ENCODE data around the gene PRKCZ.

DNA sequence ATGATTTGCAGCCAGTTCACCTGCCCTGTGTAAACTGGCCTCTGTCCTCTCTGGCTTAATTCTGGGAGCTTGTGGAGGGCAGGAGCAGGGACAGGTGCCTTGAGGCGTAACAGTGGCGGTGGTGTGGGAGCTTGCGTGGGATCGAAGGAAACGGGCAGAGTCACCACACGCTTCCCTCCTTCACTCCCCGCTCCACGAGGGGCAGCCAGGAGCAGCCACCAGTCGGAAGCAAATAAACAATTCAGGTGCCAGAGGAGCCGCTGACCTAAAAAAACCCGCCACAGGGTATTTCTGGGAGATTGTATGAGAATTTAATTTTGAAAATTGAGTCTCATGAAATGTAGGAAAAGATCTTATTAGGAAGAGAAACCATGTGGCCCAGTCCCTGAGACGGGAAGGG, 118.3 kb downstream of the PRKCZ start:
- TF ChIP-seq, protein P1, sequence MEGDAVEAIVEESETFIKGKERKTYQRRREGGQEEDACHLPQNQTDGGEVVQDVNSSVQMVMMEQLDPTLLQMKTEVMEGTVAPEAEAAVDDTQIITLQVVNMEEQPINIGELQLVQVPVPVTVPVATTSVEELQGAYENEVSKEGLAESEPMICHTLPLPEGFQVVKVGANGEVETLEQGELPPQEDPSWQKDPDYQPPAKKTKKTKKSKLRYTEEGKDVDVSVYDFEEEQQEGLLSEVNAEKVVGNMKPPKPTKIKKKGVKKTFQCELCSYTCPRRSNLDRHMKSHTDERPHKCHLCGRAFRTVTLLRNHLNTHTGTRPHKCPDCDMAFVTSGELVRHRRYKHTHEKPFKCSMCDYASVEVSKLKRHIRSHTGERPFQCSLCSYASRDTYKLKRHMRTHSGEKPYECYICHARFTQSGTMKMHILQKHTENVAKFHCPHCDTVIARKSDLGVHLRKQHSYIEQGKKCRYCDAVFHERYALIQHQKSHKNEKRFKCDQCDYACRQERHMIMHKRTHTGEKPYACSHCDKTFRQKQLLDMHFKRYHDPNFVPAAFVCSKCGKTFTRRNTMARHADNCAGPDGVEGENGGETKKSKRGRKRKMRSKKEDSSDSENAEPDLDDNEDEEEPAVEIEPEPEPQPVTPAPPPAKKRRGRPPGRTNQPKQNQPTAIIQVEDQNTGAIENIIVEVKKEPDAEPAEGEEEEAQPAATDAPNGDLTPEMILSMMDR (IDR thresholded peaks at IDR 0.05) = no peak
- no peak for TF ChIP-seq POLR2AphosphoS5 (IDR thresholded peaks at IDR 0.05; ENCODE audit: insufficient read depth in 1 of 2, low read depth in 1 of 2)
- no peak for TF ChIP-seq POLR2A (IDR thresholded peaks at IDR 0.05)

Measured in vagina (tissue), 2 donors.